GM18861 (cell line): ENCODE results near the gene GYS1.

Source experiments
- ATAC-seq: cut with Tn5 transposase; IDR thresholded peaks from one replicate; pipeline ENCODE4 v1.9.1; 2021; ENCODE audit not compliant: unreplicated experiment

GYS1 gene

GRCh38 chr19:48990400-48990799, 2.7 kb downstream of the GYS1 start:
- no peak for ATAC-seq

DNA sequence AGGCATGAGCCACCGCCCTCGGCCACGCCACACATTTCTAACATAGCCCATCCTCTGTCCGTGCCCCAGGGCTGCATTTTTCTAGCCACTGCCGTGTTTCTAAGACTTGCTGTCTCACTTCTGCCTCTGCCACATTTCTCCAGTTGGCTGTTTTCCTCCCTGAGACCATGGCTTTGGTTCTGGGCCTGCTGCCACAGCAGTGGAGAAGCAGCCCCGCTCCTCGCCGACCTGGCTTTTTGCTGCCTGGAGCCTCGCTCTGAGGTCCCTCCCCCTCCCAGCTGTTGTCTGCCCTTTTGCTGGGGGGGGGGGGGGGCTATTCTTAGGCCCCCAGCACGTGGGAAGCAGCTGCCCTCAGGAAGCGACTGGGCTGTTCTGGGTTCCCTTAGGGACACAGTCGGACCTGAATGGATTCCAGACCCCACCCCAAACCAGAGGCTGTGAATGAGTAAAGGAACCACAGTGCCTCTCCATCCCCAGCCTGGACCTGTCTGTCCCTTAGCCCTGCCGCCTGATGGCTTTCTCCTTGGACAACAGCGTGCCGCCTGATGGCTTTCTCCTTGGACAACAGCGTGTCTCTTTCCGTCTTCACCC, 3.3 kb downstream of the GYS1 start:
- ATAC-seq, result no peak

- ATAC-seq, result no peak
These were observed 4.2 kb downstream of the GYS1 start for GRCh38 chr19:48988860-48989259.

DNA sequence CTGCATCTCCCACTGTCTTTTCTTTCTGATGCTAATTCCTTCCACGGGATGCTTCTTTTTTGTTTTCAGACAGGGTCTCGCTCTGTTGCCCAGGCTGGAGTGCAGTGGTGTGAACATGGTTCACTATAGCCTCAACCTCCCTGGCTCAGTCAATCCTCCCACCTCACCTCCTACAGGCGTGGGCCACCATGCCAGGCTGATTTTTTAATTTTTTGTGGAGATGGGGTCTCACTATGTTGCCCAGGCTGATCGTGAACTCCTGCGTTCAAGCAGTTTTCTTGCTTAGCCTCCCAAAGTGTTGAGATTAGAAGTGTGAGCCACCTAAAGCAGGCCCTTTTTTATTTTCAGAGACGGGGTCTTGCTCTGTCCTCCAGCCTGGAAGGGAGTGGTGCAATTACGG, 4.8 kb downstream of the GYS1 start:
- no peak for ATAC-seq

DNA sequence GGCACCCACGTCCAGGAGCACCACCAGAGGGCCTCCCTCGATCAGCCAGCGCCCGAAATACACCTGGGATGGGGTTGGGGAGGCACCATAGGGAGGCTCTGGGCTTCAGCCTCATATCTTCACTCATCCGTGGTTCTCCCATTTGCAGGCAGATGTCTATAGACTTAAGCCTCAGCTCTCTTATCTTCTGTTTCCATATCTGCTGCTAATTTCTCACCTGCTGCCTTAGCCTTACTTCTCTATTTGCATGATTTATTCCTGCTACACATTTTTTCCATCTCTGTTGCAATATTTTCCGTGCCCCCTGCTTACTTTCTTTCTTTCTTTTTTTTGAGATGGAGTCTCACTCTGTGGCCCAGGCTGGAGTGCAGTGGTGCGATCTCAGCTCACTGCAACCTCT, 5.8 kb downstream of the GYS1 start:
- ATAC-seq, result no peak

- ATAC-seq, result no peak
These were observed 6.9 kb downstream of the GYS1 start for GRCh38 chr19:48986211-48986610.

- ATAC-seq, result no peak
These were observed 7.4 kb downstream of the GYS1 start for GRCh38 chr19:48985711-48986110.

- ATAC-seq, result no peak
These were observed 10.8 kb downstream of the GYS1 start for GRCh38 chr19:48982280-48982679.

DNA sequence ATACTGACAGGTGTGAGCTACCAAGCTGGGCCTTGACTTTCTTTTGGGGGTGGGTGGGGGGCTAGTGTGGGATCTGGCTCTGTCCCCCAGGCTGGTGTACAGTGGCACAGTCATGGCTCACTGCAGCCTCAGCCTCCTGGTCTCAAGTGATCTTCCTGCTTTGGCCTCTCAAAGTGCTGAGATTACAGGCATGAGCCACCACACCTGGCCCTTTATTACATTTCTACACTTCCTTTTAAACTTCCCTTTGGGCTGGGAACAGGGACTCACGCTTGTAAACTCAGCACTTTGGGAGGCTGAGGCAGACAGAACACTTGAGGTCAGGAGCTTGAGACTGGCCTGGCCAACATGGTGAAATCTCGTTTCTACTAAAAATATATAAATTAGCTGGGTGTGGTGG, 16.0 kb downstream of the GYS1 start:
- ATAC-seq, result no peak

DNA sequence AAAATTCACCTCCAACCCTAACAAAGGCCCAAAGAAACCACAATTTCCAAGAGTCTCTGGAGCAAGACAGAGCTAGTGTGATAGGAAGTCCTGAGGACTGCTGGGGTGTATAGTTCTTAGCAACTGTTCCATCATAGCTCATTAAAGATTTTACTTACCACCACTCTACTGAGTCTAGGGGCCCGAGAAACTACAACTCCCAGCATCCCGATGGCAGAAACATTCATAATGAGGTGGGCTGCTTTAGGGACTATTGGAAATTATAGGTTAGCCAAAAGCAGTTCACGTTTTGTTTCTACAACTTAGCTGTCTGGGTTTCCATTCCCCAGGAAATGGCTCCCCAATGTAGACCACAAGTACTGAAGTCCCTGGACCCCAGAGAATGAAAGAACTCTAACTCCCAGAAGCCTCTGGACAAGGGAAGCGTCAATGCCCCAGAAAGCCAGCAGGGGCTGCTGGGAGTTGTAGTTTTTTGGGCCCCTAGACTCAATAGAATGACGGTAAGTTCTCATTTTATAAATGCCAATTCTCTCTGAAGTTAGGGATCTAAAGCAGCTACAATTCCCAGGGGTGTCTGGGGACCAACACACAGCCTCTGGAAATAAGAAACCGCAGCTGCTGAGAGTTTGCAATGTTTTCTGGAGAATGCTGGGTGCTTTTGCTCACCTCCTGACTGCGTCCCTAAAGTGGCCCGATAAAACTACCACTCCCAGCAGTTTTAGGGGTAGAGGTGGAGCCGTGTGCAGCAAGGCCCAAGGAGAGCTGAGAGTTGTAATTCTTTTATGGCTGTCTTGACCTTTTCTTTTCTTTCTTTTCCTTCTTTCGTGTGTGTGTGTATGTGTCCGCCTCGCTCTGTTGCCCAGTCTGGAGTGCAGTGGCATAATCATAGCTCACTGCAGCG, 16.9 kb downstream of the GYS1 start:
- no peak for ATAC-seq

DNA sequence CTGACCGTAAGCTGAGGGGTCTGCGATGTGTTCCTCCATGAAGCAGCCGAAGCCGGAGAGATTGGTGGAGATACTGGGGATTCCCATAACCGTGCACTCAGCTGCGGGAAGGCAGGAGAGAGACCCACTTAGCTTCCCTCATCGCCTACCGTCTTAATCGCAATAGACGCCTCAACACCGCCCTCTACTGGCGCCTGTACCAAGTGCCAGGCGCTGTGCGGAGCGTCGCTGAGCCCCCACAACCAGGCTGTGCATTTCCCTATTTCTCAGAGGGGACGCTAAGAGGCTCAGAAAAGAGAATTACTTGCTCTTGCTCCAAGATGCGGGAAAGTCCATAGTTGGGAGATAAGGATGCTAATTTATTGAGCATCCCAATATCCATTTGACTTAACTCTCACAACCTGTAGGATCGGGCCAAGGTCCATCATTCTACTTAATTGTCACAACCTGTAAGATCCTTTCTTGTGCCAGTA, 22.1 kb downstream of the GYS1 start:
- ATAC-seq, result no peak

GRCh38 chr19:48970139-48970766, 22.9 kb downstream of the GYS1 start:
- ATAC-seq, result no peak

DNA sequence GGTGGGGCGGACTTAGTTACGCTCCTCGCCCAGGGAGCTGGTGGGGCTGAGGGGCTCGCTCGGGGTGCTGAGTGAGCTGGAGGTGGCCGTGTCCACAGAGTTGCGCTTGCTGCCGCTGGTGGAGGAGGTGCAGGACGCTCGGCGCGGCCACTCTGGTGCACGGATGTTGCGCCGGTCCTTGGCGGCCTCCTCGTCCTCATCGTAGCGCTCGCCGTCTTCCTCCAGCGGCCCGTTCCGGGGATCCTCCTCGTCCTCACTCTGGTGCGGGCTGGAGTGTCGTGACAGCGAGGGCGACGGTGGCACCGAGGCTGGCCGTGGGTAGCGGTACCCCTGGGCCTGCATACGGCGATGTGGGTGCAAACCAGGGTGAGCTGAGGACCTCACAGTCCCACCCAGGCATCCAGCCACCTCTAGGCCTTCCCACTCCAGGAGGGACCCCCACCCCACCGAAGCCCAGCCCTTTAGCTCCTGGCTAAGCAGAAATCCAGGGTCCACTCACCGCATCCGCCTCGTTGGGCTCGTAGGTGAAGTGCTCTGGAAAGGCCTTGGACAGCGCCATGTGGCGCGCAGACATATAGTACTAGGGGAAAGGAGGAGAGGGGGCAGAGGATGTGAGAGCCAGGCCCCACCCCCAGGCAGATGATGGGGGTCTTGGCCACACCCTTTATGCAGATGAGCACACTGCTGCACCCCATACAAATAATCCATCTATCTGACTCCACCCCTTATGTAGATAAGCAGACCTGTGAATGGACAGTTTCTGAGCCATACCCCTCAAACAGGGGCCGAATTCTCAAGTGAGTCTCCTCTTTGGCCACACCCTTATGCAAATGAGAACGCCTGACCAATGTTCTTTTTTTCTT, 23.6 kb downstream of the GYS1 start:
- no peak for ATAC-seq

DNA sequence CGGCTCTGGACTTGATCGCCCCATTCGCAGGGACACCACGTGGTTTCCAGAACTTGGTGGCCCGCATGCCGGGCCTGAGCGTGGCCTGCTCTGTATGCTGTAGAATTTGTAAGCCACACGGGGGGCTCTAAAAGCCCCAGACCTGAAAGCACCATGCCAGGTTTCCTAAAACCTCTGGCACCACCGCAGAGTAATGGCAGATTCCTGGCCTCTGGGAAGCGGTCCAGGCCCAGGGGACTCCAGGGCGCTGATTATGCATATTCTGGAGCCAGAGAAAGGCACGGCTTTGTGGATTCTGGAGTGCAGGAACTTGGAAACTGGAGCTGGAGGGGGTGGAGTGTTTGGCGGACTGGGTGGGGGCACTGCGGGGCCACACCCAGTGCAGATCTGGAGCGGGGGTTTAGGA, 24.3 kb downstream of the GYS1 start:
- no peak for ATAC-seq

DNA sequence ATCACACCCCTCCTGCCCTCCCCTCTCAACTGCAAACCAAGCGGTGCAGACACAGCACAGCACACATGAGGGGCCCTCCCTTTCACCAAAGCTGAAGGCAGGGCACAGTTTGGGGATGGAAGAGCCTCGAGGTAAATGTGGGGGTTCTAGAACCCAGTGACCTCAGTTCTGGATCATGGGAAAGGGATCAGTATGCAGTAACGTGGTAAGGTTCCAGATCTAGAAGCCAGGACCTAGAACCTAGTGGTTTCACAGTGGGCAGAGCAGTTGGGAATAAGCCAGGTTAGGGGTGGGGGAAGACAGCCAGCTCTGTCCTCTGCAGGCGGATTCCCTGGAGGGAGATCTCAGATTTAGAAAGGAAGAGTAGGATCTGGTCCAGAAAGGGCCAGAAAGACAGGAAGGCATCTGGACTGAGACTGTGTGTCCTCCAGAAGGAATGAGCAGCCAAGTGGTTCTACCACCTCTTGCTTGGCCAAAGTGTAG, 24.9 kb downstream of the GYS1 start:
- no peak for ATAC-seq

- ATAC-seq, result no peak
These were observed 25.5 kb downstream of the GYS1 start for GRCh38 chr19:48967346-48968178.

DNA sequence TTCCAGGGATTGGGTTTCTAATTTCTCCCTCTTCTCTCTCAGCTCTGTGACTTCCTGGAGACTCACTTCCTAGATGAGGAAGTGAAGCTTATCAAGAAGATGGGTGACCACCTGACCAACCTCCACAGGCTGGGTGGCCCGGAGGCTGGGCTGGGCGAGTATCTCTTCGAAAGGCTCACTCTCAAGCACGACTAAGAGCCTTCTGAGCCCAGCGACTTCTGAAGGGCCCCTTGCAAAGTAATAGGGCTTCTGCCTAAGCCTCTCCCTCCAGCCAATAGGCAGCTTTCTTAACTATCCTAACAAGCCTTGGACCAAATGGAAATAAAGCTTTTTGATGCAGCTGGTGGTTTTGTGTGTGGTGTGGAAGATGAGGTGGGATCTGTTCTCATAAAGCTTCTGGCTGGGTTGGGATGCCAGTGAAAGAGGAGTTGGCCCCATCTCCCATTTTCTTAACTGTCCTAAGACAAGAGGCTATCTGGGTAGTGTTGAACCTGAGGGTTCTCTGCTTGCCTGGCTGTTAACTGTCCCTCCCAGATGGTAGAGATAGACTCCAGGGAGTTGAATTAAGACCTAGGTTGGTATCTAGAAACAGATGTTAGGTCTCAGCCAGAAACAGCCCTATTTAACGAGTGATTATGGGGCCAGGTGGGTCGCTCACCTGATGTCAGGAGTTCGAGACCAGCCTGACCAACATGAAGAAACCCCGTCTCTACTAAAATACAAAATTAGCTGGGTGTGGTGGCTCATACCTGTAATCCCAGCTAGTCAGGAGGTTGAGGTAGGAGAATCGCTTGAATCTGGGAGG, 26.4 kb downstream of the GYS1 start:
- no peak for ATAC-seq

DNA sequence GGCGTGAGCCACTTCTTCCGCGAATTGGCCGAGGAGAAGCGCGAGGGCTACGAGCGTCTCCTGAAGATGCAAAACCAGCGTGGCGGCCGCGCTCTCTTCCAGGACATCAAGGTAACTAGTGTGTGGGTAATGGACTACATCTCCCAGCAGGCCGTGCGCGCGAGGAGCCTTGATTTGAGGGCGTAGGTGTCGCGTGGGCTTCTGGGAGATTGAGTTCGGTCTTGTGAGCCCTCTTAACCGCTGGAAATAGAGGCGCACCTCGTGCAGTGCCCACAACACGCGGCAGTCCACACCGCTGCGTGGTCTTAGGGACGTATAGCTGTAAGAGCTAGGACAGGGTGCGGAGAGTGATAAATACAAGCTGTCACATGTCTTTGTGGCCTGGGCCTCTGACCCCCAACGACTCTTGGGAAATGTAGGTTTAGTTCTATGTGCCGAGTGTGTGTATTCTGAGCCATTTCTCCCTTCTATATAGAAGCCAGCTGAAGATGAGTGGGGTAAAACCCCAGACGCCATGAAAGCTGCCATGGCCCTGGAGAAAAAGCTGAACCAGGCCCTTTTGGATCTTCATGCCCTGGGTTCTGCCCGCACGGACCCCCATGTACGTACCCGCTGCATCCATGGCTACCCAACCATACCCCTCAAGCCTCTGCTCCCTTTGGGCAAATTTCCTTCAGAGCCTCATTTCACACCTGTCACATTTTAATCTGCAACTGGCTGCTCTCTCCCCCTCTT, 27.1 kb downstream of the GYS1 start:
- ATAC-seq, result no peak
